T-cell (primary cell): ENCODE results near the gene ITGA5. TPM values are rescaled to one million over a fixed set of nuclear protein-coding genes. Genes with fewer than 3 reads are reported as not detected.
A peak's percentile ranks its signal among the peaks of the same experiment; 100 is the strongest.

ENCODE experiments used
- ATAC-seq, 4 experiments: fragments of 200-7000 bp in 3 of 4; fragments of 150-1000 bp in 1 of 4; cut with Tn5 transposase; replicated peaks in 1 of 4; 1 replicate in 3 of 4; 2 replicates in 1 of 4; pipeline ENCODE4 v1.10.0; 2021; ENCODE audit warnings: moderate library complexity in 3 of 4, mild to moderate bottlenecking in 2 of 4, moderate number of reproducible peaks in 1 of 4
- CTCF ChIA-PET, 2 donors: fragments of 300-600 bp; sonication (Branson Sonifier 250); formaldehyde crosslinking; loops; one replicate each; lab custom pipeline; 2022; ENCODE audit warnings: antibody characterized with exemption in 2 of 2; lab: Charles Lee
- POLR2A ChIA-PET, 2 donors: fragments of 300-600 bp; sonication (Branson Sonifier 250); formaldehyde crosslinking; loops; one replicate each; lab custom pipeline; 2022; ENCODE audit warnings: antibody characterized with exemption in 2 of 2; lab: Charles Lee
- DNase-seq, 35 experiments: peaks; one replicate each; pipeline versions ENCODE4 v3.0.0 to v3.0.0-alpha.2; 2013 to 2023
- H3K27ac ChIP-seq: one replicate; pipeline ENCODE4 v1.5.1; 2013; ENCODE audit warnings: low read length
- H3K27me3 ChIP-seq, 2 experiments: replicated peaks in 1 of 2; 1 replicate in 1 of 2; 2 replicates in 1 of 2; pipeline versions ENCODE4 v1.6.1 to v1.7.0; 2013; ENCODE audit warnings: low read length in 1 of 2, mixed read lengths in 1 of 2; ENCODE audit not compliant: control insufficient read depth in 2 of 2, insufficient read depth in 2 of 2; ENCODE audit errors: extremely low read depth in 1 of 2
- H3K36me3 ChIP-seq, 2 donors: 1 replicate in 1 of 2; 2 replicates in 1 of 2; pipeline versions ENCODE4 v1.6.1 to v1.7.0; 2013; ENCODE audit warnings: low read length in 1 of 2; ENCODE audit not compliant: control insufficient read depth in 2 of 2, insufficient read depth in 1 of 2; ENCODE audit errors: extremely low read depth in 1 of 2
- H3K4me1 ChIP-seq, 2 experiments: 1 replicate in 1 of 2; 2 replicates in 1 of 2; pipeline versions ENCODE4 v1.6.1 to v1.7.0; 2013; ENCODE audit warnings: low read length in 2 of 2, mixed read lengths in 1 of 2; ENCODE audit not compliant: insufficient read depth in 2 of 2, control insufficient read depth in 1 of 2; ENCODE audit errors: extremely low read depth in 1 of 2
- H3K4me3 ChIP-seq, 2 donors: 1 replicate in 1 of 2; 2 replicates in 1 of 2; pipeline versions ENCODE4 v1.5.1 to v1.7.0; 2013; ENCODE audit warnings: mild to moderate bottlenecking in 2 of 2, low read length in 1 of 2, moderate library complexity in 1 of 2; ENCODE audit not compliant: control insufficient read depth in 1 of 2; ENCODE audit errors: extremely low read depth in 1 of 2
- H3K9me3 ChIP-seq: 2 replicates; pipeline ENCODE4 v1.7.0; 2013
- H3K27ac Mint-ChIP-seq, 2 donors: one replicate each; pipeline ENCODE4 v1.8.0; 2020 to 2021; ENCODE audit warnings: mild to moderate bottlenecking in 2 of 2, mixed read lengths in 2 of 2
- H3K27me3 Mint-ChIP-seq, 2 donors: one replicate each; pipeline ENCODE4 v1.8.0; 2021 to 2022; ENCODE audit warnings: mixed read lengths in 2 of 2
- H3K36me3 Mint-ChIP-seq: one replicate; pipeline ENCODE4 v1.8.0; 2021; ENCODE audit warnings: mixed read lengths
- H3K4me1 Mint-ChIP-seq, 3 donors: one replicate each; pipeline ENCODE4 v1.8.0; 2020 to 2022; ENCODE audit warnings: mixed read lengths in 3 of 3, mild to moderate bottlenecking in 1 of 3
- H3K4me3 Mint-ChIP-seq, 3 donors: one replicate each; pipeline ENCODE4 v1.8.0; 2020 to 2022; ENCODE audit warnings: mild to moderate bottlenecking in 3 of 3, mixed read lengths in 3 of 3, moderate library complexity in 3 of 3
- H3K9me3 Mint-ChIP-seq, 3 donors: one replicate each; pipeline ENCODE4 v1.8.0; 2020 to 2022; ENCODE audit warnings: mixed read lengths in 3 of 3
- WGBS: methylation state at CpG from one replicate; pipeline ENCODE4 v1.1.5; 2013; ENCODE audit warnings: missing lambda C conversion rate; ENCODE audit not compliant: insufficient coverage; 5-methylcytosine and 5-hydroxymethylcytosine counted together
- total RNA-seq, 35 experiments: library from RNA in 6 of 35; stranded (reverse) in 6 of 35; fragments of 120-200 nt in 1 of 35; gene quantifications; one replicate each; pipeline versions ENCODE4 v1.2.1 to v1.2.4 and lab custom pipeline; 2013 to 2026

The ITGA5 gene
- total RNA-seq, 5 donors from 2014 or later (not counting 1 experiment from before 2014, with no cell fraction given), result 58.6 to 183 (median 169) TPM

GRCh38 chr12:54424224-54424623 lies 5.2 kb upstream of the ITGA5 start:
- H3K36me3 ChIP-seq, result no peaks in the 10 kb centered on the region
- H3K4me1 ChIP-seq, result peaks cover 12 to 36% of the 10 kb centered on the region in 2 experiments
- Mint-ChIP-seq H3K27me3 (peaks cover 0 to 11% of the 10 kb centered on the region in 2 donors), H3K36me3 (no peaks in the 10 kb centered on the region), H3K27ac (no peak overlapping the region), H3K9me3 (no peaks in the 10 kb centered on the region), H3K4me1 (peaks cover 34 to 59% (median 48%) of the 10 kb centered on the region in 3 donors), H3K4me3 (no peak overlapping the region)
- H3K4me3 ChIP-seq, result no peak overlapping the region
- DNase-seq (no peak), ATAC-seq (no peak)
- H3K27me3 ChIP-seq, result peaks cover 0 to 31% of the 10 kb centered on the region in 2 experiments
- H3K27ac ChIP-seq, result no peak overlapping the region
- H3K9me3 ChIP-seq, result no peaks in the 10 kb centered on the region
- ChIA-PET POLR2A (interaction anchor here in 1 of 2 donors (0.6 kb wide), 1 partner anchor 45 kb away, joined by 5 read pairs; no protein-coding TSS in a partner anchor), CTCF (interaction anchor here (0.8 to 1.4 kb wide), 3 partner anchors 15 to 25 kb away, joined by 3 to 4 read pairs (median 3); no protein-coding TSS in a partner anchor)
- 60% methylated on average over 1 of the region's 3 CpGs for WGBS

GRCh38 chr12:54423816-54424150 lies 4.7 kb upstream of the ITGA5 start:
- peaks cover 0 to 10% of the 10 kb centered on the region in 2 donors for H3K27me3 Mint-ChIP-seq
- H3K9me3 ChIP-seq, result no peaks in the 10 kb centered on the region
- H3K36me3 ChIP-seq, result no peaks in the 10 kb centered on the region
- peaks cover 12 to 33% of the 10 kb centered on the region in 2 experiments for H3K4me1 ChIP-seq
- peaks cover 34 to 59% (median 46%) of the 10 kb centered on the region in 3 donors for H3K4me1 Mint-ChIP-seq
- ChIA-PET CTCF (interaction anchor here (0.8 to 1.2 kb wide), 2 partner anchors 24 to 26 kb away, joined by 3 read pairs; no protein-coding TSS in a partner anchor), POLR2A (interaction anchor here in 1 of 2 donors (0.6 kb wide), 1 partner anchor 45 kb away, joined by 5 read pairs; no protein-coding TSS in a partner anchor)
- no peak overlapping the region for H3K4me3 Mint-ChIP-seq
- no peak overlapping the region for H3K4me3 ChIP-seq
- H3K27me3 ChIP-seq, result peaks cover 0 to 31% of the 10 kb centered on the region in 2 experiments
- no peak for ATAC-seq
- no peak overlapping the region for H3K27ac Mint-ChIP-seq
- H3K36me3 Mint-ChIP-seq, result no peaks in the 10 kb centered on the region
- WGBS, result no CpG with 5 or more reads among the region's 5 CpGs
- no peaks in the 10 kb centered on the region for H3K9me3 Mint-ChIP-seq
- no peak for DNase-seq
- H3K27ac ChIP-seq, result no peak overlapping the region

GRCh38 chr12:54421879-54422250 lies 2.8 kb upstream of the ITGA5 start:
- Mint-ChIP-seq H3K9me3 (no peaks in the 10 kb centered on the region), H3K27ac (peak overlapping the region in 1 of 2 donors; percentile 11), H3K4me3 (peak overlapping the region in 1 of 3 donors; percentile 7), H3K27me3 (peaks cover 0 to 10% of the 10 kb centered on the region in 2 donors), H3K36me3 (no peaks in the 10 kb centered on the region), H3K4me1 (peaks cover 30 to 58% (median 40%) of the 10 kb centered on the region in 3 donors)
- H3K9me3 ChIP-seq, result no peaks in the 10 kb centered on the region
- CTCF ChIA-PET, result interaction anchor here in 1 of 2 donors (0.5 kb wide), 1 partner anchor 1067 kb away, joined by 4 read pairs; no protein-coding TSS in a partner anchor
- WGBS, result 74% methylated on average over 2 of the region's 2 CpGs
- H3K27me3 ChIP-seq, result peaks cover 0 to 20% of the 10 kb centered on the region in 2 experiments
- H3K4me1 ChIP-seq, result peaks cover 14 to 35% of the 10 kb centered on the region in 2 experiments
- no peaks in the 10 kb centered on the region for H3K36me3 ChIP-seq
- POLR2A ChIA-PET, result no interaction called here
- no peak for ATAC-seq
- DNase-seq, result no peak
- H3K4me3 ChIP-seq, result no peak overlapping the region
- H3K27ac ChIP-seq, result no peak overlapping the region

- H3K27me3 ChIP-seq, result peaks cover 0 to 17% of the 10 kb centered on the region in 2 experiments
- H3K9me3 ChIP-seq, result no peaks in the 10 kb centered on the region
- Mint-ChIP-seq H3K4me3 (peak overlapping the region in 2 of 3 donors; percentile 7 to 81), H3K27me3 (peaks cover 0 to 7% of the 10 kb centered on the region in 2 donors), H3K9me3 (no peaks in the 10 kb centered on the region), H3K36me3 (no peaks in the 10 kb centered on the region), H3K27ac (peak overlapping the region; percentile 11 to 87), H3K4me1 (peaks cover 35 to 61% (median 46%) of the 10 kb centered on the region in 3 donors)
- H3K36me3 ChIP-seq, result no peaks in the 10 kb centered on the region
- H3K4me3 ChIP-seq, result no peak overlapping the region
- no peak for ATAC-seq
- peaks cover 18 to 40% of the 10 kb centered on the region in 2 experiments for H3K4me1 ChIP-seq
- H3K27ac ChIP-seq, result no peak overlapping the region
- ChIA-PET CTCF (interaction anchor here in 1 of 2 donors (0.5 kb wide), 1 partner anchor 1066 kb away, joined by 4 read pairs; no protein-coding TSS in a partner anchor), POLR2A (no interaction called here)
- DNase-seq, result no peak
- WGBS, result 100% methylated on average over 1 of the region's 4 CpGs
Observed at GRCh38 chr12:54421175-54421878, 2.3 kb upstream of the ITGA5 start.

GRCh38 chr12:54420766-54421144 lies 1.7 kb upstream of the ITGA5 start:
- Histone ChIP-seq H3K4me3 (peak overlapping the region in 1 of 2 donors; percentile 8), H3K27me3 (peaks cover 0 to 16% of the 10 kb centered on the region in 2 experiments), H3K36me3 (no peaks in the 10 kb centered on the region), H3K27ac (no peak overlapping the region), H3K9me3 (no peaks in the 10 kb centered on the region), H3K4me1 (peaks cover 20 to 46% of the 10 kb centered on the region in 2 experiments)
- WGBS, result 70% methylated on average over 2 of the region's 2 CpGs
- Mint-ChIP-seq H3K9me3 (no peaks in the 10 kb centered on the region), H3K4me1 (peaks cover 41 to 61% (median 51%) of the 10 kb centered on the region in 3 donors), H3K4me3 (peak overlapping the region; percentile 75 to 95 (median 81)), H3K27me3 (peaks cover 0 to 4% of the 10 kb centered on the region in 2 donors), H3K36me3 (no peaks in the 10 kb centered on the region), H3K27ac (peak overlapping the region; percentile 85 to 87)
- ATAC-seq (no peak), DNase-seq (peak in 1 of 35 experiments; percentile 26)
- ChIA-PET CTCF (no interaction called here), POLR2A (no interaction called here)

DNA sequence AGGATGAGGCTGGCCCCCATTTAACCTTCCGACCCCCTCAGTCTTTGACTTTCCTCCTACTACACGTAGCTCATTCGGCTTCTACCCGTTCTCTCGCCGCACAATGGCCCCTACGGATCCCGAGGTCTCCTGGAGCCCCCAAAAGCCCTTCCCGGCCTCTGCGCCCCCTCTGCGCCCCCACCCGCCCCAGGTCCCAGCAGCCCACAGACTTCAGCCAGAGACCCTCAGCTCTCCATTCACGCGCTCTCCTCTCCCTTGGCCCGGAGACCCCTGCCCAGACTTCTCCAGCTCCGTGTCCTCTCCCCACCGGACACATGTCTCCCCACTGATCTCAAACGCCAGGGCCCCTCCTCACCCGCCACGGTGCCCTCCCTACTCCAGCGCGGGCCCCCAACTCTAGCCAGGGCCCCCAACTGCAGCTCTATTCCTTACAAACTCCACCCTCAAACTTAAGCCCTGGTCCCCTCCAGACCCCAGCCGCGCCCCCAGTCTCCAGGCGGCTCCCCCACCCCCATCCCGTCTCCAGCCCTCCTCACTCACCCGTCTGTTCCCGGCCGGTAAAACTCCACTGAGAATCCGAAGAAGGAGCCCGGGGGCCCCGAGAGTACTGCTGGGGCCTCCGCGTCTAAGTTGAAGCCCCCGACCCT lies 502 bp downstream of the ITGA5 start:
- Histone ChIP-seq H3K27ac (peak overlapping the region; percentile 91), H3K4me3 (peak overlapping the region; percentile 83 to 94), H3K27me3 (peaks cover 0 to 14% of the 10 kb centered on the region in 2 experiments), H3K9me3 (no peaks in the 10 kb centered on the region), H3K4me1 (peaks cover 35 to 68% of the 10 kb centered on the region in 2 experiments), H3K36me3 (no peaks in the 10 kb centered on the region)
- Mint-ChIP-seq H3K4me1 (peaks cover 60 to 76% (median 71%) of the 10 kb centered on the region in 3 donors), H3K4me3 (peak overlapping the region; percentile 81 to 97 (median 95)), H3K27ac (peak overlapping the region; percentile 97 to 98), H3K27me3 (no peaks in the 10 kb centered on the region), H3K36me3 (no peaks in the 10 kb centered on the region), H3K9me3 (no peaks in the 10 kb centered on the region)
- WGBS, result 2% methylated on average over 32 of the region's 35 CpGs
- peak in 1 of 35 experiments; percentile 25 for DNase-seq
- CTCF ChIA-PET, result interaction anchor here (1.3 to 5.3 kb wide), 4 partner anchors 15 to 38 kb away, joined by 4 to 40 read pairs (median 12); no protein-coding TSS in a partner anchor
- peak in 2 of 4 experiments; percentile 7 to 13 for ATAC-seq
- POLR2A ChIA-PET, result interaction anchor here in 1 of 2 donors (1.5 kb wide), 1 partner anchor 19 kb away, joined by 7 read pairs; no protein-coding TSS in a partner anchor
